ENCODE data around the gene SLC43A3. TPM values are rescaled to one million over a fixed set of nuclear protein-coding genes. Genes with fewer than 3 reads are reported as not detected.

Gene SLC43A3
- total RNA-seq, 2 experiments from 2014 or later: 41.3 to 62.1 TPM

DNA sequence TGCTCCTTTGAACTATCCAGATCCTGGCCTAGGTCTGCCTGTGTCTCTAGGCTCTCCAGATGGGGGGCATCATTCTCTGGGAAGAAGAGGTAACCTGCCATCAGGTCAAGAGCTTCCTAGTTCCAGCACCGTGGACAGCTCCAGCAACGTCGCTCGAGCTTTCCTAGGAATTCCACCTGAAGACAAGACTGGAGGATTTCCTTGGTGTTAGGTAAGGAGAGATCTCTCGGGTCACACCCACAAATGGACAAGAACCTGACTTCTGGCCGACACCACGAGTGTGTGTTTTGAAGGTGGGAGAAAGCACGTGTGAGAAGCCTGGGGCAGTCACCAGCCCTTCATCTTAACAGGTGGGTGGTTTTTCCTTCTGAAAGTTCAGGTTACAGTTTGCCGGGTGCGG lies 47.2 kb downstream of the SLC43A3 start:
- H3K4me2 ChIP-seq (ENCODE audit: low read length): no peak overlapping the region
- H2AFZ ChIP-seq (ENCODE audit: low read length): no peak overlapping the region
- H3K4me1 ChIP-seq (ENCODE audit: insufficient read depth, low read length, poor library complexity, severe bottlenecking): no peaks in the 10 kb centered on the region
- no TSS peak for BruUV-seq (replicated peaks)
- no peak overlapping the region for H3K4me3 ChIP-seq (ENCODE audit: low read depth, low read length, poor library complexity, severe bottlenecking)
- ChIA-PET CTCF (ENCODE audit: unreplicated experiment) (no interaction called here), POLR2A (interaction anchor here (0.5 kb wide), 1 partner anchor 324 kb away, joined by 3 read pairs; no protein-coding TSS in a partner anchor)
- H3K79me2 ChIP-seq (ENCODE audit: insufficient read depth, low read depth, low read length): no peaks in the 10 kb centered on the region
- no peaks in the 10 kb centered on the region for H3K9me2 ChIP-seq (ENCODE audit: insufficient read depth, low read length)
- H3K9me3 ChIP-seq (ENCODE audit: low read length): no peaks in the 10 kb centered on the region
- no peak for TF ChIP-seq EZH2phosphoT487 (IDR thresholded peaks at IDR 0.05; ENCODE audit: borderline replicate concordance, low read depth, low read length)
- TF ChIP-seq CTCF (conservative IDR thresholded peaks at IDR 0.05; ENCODE audit: low read length): no peak
- no peaks in the 10 kb centered on the region for H3K36me3 ChIP-seq (ENCODE audit: insufficient read depth, low read length)
- intact Hi-C loops (cut with micrococcal nuclease; ENCODE audit: unreplicated experiment): no loop called here
- DNase-seq (ENCODE audit: low spot score): no peak
- H3K27ac ChIP-seq (ENCODE audit: low read depth, low read length, poor library complexity, severe bottlenecking): no peak overlapping the region
- no peaks in the 10 kb centered on the region for H4K20me1 ChIP-seq (ENCODE audit: insufficient read depth, low read length)

GRCh38 chr11:57378186-57378585 lies 48.7 kb downstream of the SLC43A3 start:
- intact Hi-C loops (cut with micrococcal nuclease; ENCODE audit: unreplicated experiment): no loop called here
- POLR2A ChIA-PET: interaction anchor here (0.8 kb wide), 1 partner anchor 177 kb away, joined by 6 read pairs; no protein-coding TSS in a partner anchor
- no peak overlapping the region for H2AFZ ChIP-seq (ENCODE audit: low read length)
- TF ChIP-seq CTCF (conservative IDR thresholded peaks at IDR 0.05; ENCODE audit: low read length) (no peak), EZH2phosphoT487 (IDR thresholded peaks at IDR 0.05; ENCODE audit: borderline replicate concordance, low read depth, low read length) (no peak)
- no peak overlapping the region for H3K4me3 ChIP-seq (ENCODE audit: low read depth, low read length, poor library complexity, severe bottlenecking)
- H3K9me3 ChIP-seq (ENCODE audit: low read length): no peaks in the 10 kb centered on the region
- H3K36me3 ChIP-seq (ENCODE audit: insufficient read depth, low read length): no peaks in the 10 kb centered on the region
- CTCF ChIA-PET (ENCODE audit: unreplicated experiment): no interaction called here
- no peak for DNase-seq (ENCODE audit: low spot score)
- no TSS peak for BruUV-seq (replicated peaks)
- H4K20me1 ChIP-seq (ENCODE audit: insufficient read depth, low read length): no peaks in the 10 kb centered on the region
- no peak overlapping the region for H3K27ac ChIP-seq (ENCODE audit: low read depth, low read length, poor library complexity, severe bottlenecking)
- H3K79me2 ChIP-seq (ENCODE audit: insufficient read depth, low read depth, low read length): no peaks in the 10 kb centered on the region
- H3K4me2 ChIP-seq (ENCODE audit: low read length): no peak overlapping the region
- no peaks in the 10 kb centered on the region for H3K4me1 ChIP-seq (ENCODE audit: insufficient read depth, low read length, poor library complexity, severe bottlenecking)
- no peaks in the 10 kb centered on the region for H3K9me2 ChIP-seq (ENCODE audit: insufficient read depth, low read length)

DNA sequence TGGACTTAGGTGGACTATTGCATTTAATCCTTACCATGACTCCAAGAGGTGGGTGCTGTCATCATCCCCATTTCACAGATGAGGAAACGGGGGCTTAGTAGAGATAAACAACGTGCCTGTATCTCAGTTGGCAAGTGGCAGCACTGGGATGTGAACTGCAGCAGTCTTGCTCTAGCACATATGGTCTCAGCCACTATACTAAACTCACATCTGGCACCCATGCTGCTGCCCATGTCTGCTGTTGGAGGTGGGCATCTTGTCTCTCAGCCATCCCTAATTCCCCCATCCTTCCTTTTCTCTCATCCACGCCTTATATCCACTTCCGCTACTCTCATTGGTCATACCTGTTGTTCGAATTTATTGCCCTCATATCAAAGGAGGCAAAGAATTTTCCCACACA lies 49.8 kb downstream of the SLC43A3 start:
- Histone ChIP-seq H3K9me2 (ENCODE audit: insufficient read depth, low read length) (no peaks in the 10 kb centered on the region), H3K4me1 (ENCODE audit: insufficient read depth, low read length, poor library complexity, severe bottlenecking) (no peaks in the 10 kb centered on the region), H3K4me2 (ENCODE audit: low read length) (no peak overlapping the region), H3K27ac (ENCODE audit: low read depth, low read length, poor library complexity, severe bottlenecking) (no peak overlapping the region), H3K79me2 (ENCODE audit: insufficient read depth, low read depth, low read length) (no peaks in the 10 kb centered on the region), H2AFZ (ENCODE audit: low read length) (no peak overlapping the region), H3K4me3 (ENCODE audit: low read depth, low read length, poor library complexity, severe bottlenecking) (no peak overlapping the region), H3K36me3 (ENCODE audit: insufficient read depth, low read length) (no peaks in the 10 kb centered on the region), H3K9me3 (ENCODE audit: low read length) (no peaks in the 10 kb centered on the region), H4K20me1 (ENCODE audit: insufficient read depth, low read length) (no peaks in the 10 kb centered on the region)
- intact Hi-C loops (cut with micrococcal nuclease; ENCODE audit: unreplicated experiment): no loop called here
- DNase-seq (ENCODE audit: low spot score): no peak
- POLR2A ChIA-PET: no interaction called here
- BruUV-seq (replicated peaks): no TSS peak
- TF ChIP-seq CTCF (conservative IDR thresholded peaks at IDR 0.05; ENCODE audit: low read length) (no peak), EZH2phosphoT487 (IDR thresholded peaks at IDR 0.05; ENCODE audit: borderline replicate concordance, low read depth, low read length) (no peak)
- CTCF ChIA-PET (ENCODE audit: unreplicated experiment): no interaction called here
